ENCODE measurements around the gene CD74. TPM values are rescaled to one million over a fixed set of nuclear protein-coding genes. Genes with fewer than 3 reads are reported as not detected.
"Not testable (repeated sequence)": the region's sequence is repeated elsewhere in the genome, so short reads cannot be mapped to it uniquely, and the experiment has no call there.

CD74 gene
- total RNA-seq, 1 experiment from 2014 or later, result 30.7 TPM

- DNase-seq (ENCODE audit: low read depth); in situ Hi-C loops (cut with HindIII; ENCODE audit: low pct_unique_long_range_greater_than_20kb, low sequenced_read_pairs): not testable (repeated sequence)
Measured at GRCh38 chr5:150413902-150414790, 1.4 kb upstream of the CD74 start.

- DNase-seq (ENCODE audit: low read depth), result no peak
- in situ Hi-C loops (cut with HindIII; ENCODE audit: low pct_unique_long_range_greater_than_20kb, low sequenced_read_pairs), result no loop called here
Measured at GRCh38 chr5:150413176-150413901, 629 bp upstream of the CD74 start.

- DNase-seq (ENCODE audit: low read depth), result no peak
- in situ Hi-C loops (cut with HindIII; ENCODE audit: low pct_unique_long_range_greater_than_20kb, low sequenced_read_pairs), result no loop called here
Measured at GRCh38 chr5:150411245-150411979, 1.3 kb downstream of the CD74 start.

GRCh38 chr5:150410524-150411244 is 2.0 kb downstream of the CD74 start:
- in situ Hi-C loops (cut with HindIII; ENCODE audit: low pct_unique_long_range_greater_than_20kb, low sequenced_read_pairs), result no loop called here
- peak; percentile 69 for DNase-seq (ENCODE audit: low read depth)

- DNase-seq (ENCODE audit: low read depth), result peak; percentile 78
- in situ Hi-C loops (cut with HindIII; ENCODE audit: low pct_unique_long_range_greater_than_20kb, low sequenced_read_pairs), result no loop called here
Measured at GRCh38 chr5:150409638-150410523, 2.8 kb downstream of the CD74 start.

- in situ Hi-C loops (cut with HindIII; ENCODE audit: low pct_unique_long_range_greater_than_20kb, low sequenced_read_pairs), result no loop called here
- no peak for DNase-seq (ENCODE audit: low read depth)
Measured at GRCh38 chr5:150408231-150408943, 4.3 kb downstream of the CD74 start.

- in situ Hi-C loops (cut with HindIII; ENCODE audit: low pct_unique_long_range_greater_than_20kb, low sequenced_read_pairs), result no loop called here
- no peak for DNase-seq (ENCODE audit: low read depth)
Measured at GRCh38 chr5:150407096-150407720, 5.5 kb downstream of the CD74 start.

- no peak for DNase-seq (ENCODE audit: low read depth)
- in situ Hi-C loops (cut with HindIII; ENCODE audit: low pct_unique_long_range_greater_than_20kb, low sequenced_read_pairs), result no loop called here
Measured at GRCh38 chr5:150406723-150407095, 6.0 kb downstream of the CD74 start.

- no peak for DNase-seq (ENCODE audit: low read depth)
- in situ Hi-C loops (cut with HindIII; ENCODE audit: low pct_unique_long_range_greater_than_20kb, low sequenced_read_pairs), result no loop called here
Measured at GRCh38 chr5:150406103-150406722, 6.5 kb downstream of the CD74 start.

- in situ Hi-C loops (cut with HindIII; ENCODE audit: low pct_unique_long_range_greater_than_20kb, low sequenced_read_pairs), result no loop called here
- no peak for DNase-seq (ENCODE audit: low read depth)
Measured at GRCh38 chr5:150404941-150405816, 7.5 kb downstream of the CD74 start.

GRCh38 chr5:150404535-150404934 is 8.2 kb downstream of the CD74 start:
- in situ Hi-C loops (cut with HindIII; ENCODE audit: low pct_unique_long_range_greater_than_20kb, low sequenced_read_pairs), result no loop called here
- DNase-seq (ENCODE audit: low read depth), result no peak

- DNase-seq (ENCODE audit: low read depth), result no peak
- in situ Hi-C loops (cut with HindIII; ENCODE audit: low pct_unique_long_range_greater_than_20kb, low sequenced_read_pairs), result no loop called here
Measured at GRCh38 chr5:150404121-150404520, 8.6 kb downstream of the CD74 start.

- DNase-seq (ENCODE audit: low read depth), result no peak
- in situ Hi-C loops (cut with HindIII; ENCODE audit: low pct_unique_long_range_greater_than_20kb, low sequenced_read_pairs), result no loop called here
Measured at GRCh38 chr5:150402901-150403342, 9.8 kb downstream of the CD74 start.

GRCh38 chr5:150402229-150402773 is 10.4 kb downstream of the CD74 start:
- in situ Hi-C loops (cut with HindIII; ENCODE audit: low pct_unique_long_range_greater_than_20kb, low sequenced_read_pairs), result no loop called here
- DNase-seq (ENCODE audit: low read depth), result no peak
